Measurements from ENCODE around the gene BLTP1.
"Not testable (repeated sequence)": the region's sequence is repeated elsewhere in the genome, so short reads cannot be mapped to it uniquely, and the experiment has no call there.

Gene BLTP1, protein sequence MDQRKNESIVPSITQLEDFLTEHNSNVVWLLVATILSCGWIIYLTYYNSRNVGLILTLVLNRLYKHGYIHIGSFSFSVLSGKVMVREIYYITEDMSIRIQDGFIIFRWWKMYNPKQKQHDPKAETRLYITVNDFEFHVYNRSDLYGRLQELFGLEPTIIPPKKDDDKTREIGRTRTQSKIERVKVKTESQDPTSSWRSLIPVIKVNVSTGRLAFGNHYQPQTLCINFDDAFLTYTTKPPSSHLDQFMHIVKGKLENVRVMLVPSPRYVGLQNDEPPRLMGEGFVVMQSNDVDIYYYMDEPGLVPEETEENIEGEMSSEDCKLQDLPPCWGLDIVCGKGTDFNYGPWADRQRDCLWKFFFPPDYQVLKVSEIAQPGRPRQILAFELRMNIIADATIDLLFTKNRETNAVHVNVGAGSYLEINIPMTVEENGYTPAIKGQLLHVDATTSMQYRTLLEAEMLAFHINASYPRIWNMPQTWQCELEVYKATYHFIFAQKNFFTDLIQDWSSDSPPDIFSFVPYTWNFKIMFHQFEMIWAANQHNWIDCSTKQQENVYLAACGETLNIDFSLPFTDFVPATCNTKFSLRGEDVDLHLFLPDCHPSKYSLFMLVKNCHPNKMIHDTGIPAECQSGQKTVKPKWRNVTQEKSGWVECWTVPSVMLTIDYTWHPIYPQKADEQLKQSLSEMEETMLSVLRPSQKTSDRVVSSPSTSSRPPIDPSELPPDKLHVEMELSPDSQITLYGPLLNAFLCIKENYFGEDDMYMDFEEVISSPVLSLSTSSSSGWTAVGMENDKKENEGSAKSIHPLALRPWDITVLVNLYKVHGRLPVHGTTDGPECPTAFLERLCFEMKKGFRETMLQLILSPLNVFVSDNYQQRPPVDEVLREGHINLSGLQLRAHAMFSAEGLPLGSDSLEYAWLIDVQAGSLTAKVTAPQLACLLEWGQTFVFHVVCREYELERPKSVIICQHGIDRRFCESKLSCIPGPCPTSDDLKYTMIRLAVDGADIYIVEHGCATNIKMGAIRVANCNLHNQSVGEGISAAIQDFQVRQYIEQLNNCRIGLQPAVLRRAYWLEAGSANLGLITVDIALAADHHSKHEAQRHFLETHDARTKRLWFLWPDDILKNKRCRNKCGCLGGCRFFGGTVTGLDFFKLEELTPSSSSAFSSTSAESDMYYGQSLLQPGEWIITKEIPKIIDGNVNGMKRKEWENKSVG (N-terminal part only)

GRCh38 chr4:122151982-122152710 lies at the start of gene BLTP1:
TSS of gene BLTP1 (plus strand) at chr4:122152331. CDS start at chr4:122170648, 18,317 bp downstream.
- no peak for FAIRE-seq

- FAIRE-seq, result no peak
Measured at GRCh38 chr4:122104184-122104583, 47.9 kb upstream of the BLTP1 start.

DNA sequence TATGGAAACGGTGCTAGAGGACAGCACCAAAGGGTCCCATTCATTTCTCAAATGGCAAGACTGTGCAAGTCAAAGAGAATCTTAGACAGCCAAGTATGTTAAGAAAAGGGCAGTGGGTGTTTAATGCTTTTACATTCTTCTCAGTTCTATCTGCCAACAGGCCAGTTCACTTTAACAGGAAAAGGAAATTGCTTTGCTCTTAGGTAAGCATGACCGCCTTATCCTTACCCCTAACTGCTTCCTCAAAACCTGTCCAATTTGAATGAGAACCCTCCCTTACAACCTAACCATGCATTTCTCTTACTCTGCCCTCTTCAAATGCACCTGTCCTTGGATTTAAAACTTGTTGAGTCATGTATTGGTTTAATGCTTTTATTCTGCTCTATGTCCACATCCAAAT lies 44.5 kb upstream of the BLTP1 start:
- FAIRE-seq, result no peak

DNA sequence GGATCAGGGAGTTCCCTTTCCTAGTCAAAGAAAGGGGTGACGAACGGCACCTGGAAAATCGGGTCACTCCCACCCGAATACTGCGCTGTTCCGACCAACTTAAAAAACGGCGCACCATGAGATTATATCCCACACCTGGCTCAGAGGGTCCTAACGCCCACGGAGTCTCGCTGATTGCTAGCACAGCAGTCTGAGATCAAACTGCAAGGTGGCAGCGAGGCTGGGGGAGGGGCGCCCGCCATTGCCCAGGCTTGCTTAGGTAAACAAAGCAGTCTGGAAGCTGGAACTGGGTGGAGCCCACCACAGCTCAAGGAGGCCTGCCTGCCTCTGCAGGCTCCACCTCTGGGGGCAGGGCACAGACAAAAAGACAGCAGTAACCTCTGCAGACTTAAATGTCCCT lies 41.8 kb upstream of the BLTP1 start:
- FAIRE-seq, result not testable (repeated sequence)

DNA sequence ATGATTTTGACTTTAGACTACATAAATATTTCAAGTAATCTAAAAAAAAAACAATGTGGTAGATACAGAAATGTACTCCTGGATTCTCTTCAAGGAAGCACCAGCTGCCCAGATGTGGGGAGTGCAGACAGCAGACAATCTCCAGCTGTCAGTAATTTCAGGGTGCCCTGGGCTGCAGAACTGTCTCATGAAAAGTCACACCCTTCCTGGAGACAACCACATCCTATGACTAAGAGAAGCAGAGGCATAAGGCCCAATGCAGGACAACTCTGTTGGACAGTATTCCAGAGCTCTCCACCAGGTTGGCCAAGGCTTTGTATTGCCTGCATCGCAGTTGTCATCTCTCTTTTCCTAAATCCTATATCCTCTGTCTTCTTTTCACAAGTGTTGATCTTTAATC lies 34.4 kb upstream of the BLTP1 start:
- FAIRE-seq, result no peak

DNA sequence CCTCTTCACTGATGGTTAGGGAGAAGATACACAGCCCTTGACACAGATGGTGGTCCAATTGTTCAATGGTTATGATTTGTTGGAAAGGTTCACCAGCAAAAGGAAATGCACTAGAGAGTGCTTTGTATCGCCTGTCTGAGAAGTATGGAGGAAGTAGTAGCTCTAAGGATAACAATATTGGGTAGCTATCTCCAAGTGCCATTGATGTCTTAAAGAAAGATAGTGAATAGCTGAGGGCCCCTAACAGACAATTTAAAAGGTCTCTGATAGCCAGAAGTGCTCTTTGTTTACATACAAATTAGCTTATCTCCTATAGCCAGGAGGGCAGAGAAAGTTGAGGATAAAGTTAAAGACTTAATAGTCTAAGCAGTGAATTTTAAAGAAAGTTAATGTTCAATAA lies 33.9 kb upstream of the BLTP1 start:
- FAIRE-seq, result no peak

- no peak for FAIRE-seq
Measured at GRCh38 chr4:122119739-122120138, 32.4 kb upstream of the BLTP1 start.

DNA sequence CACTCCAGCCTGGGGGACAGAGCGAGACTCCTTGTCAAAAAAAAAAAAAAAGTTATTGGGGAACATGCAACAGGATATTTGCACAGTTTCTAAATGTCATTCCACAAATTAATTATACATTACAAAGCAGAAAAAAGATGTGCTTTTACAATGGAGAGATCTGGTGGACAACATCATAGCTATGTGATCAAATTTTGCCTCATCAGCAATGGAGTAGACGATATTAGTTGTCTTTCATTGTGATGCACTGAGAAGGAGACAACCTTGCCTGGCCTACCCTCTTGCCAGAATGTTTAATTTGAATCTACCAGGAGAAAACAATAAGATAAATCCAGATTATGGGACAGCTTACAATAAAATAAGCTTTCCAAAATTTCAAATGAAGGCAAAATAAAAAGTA lies 30.5 kb upstream of the BLTP1 start:
- FAIRE-seq, result no peak

DNA sequence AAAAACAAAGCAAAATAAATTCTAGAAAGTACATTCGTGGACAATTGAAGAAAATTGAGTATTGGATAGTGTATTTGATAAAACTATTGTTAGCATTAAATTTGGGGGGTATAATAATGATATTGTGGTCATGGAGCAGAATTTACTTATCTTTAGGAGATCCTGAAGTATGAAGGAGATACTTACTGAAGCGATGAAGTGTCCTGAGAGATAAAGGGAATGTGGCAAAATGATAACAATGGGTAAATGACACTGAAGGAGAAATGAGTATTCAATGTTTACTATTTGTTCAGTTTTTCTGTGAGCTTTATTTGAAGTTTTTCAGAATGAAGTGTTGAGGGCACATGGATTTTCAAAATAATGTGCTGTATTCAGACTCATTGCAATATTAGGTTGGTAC lies 30.0 kb upstream of the BLTP1 start:
- no peak for FAIRE-seq

DNA sequence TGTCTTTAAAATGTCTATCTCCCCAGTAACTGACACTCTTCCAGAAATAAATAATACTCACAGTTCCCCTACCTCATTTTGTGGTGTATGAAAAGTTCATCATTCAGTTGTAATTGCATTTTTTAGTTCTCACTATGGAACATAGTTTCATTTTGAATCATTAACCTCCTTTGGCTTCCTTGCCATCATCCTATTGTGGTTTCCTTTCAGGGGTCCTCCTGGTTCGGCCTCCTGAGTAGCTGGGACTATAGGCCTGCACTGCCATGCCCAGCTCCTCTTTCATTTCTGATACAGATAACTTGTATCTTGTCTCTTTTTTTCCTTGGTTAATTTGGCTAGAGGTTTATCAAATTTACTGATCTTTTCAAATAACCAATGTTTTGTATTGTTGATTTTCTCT lies 23.1 kb upstream of the BLTP1 start:
- FAIRE-seq, result no peak

- FAIRE-seq, result no peak
Measured at GRCh38 chr4:122131562-122132157, 20.5 kb upstream of the BLTP1 start.

DNA sequence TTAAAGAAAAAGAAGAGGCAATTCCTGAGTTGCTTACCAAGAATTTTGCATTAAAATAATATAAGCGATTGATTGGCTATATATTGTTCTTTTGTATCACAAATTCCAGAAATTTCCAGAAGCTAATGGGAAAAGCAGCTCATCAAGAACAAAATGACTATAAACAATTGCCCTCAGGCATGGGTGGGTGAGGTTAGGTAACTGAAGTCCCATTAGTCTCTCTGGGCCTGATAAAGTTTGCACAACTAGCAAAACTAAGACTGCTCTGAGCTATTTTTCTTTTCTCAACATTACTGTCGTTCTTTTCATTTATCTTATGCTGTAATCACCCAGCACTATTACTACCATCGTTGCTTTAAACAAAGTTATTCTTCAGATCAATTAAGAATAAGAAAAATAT lies 19.2 kb upstream of the BLTP1 start:
- FAIRE-seq, result no peak

DNA sequence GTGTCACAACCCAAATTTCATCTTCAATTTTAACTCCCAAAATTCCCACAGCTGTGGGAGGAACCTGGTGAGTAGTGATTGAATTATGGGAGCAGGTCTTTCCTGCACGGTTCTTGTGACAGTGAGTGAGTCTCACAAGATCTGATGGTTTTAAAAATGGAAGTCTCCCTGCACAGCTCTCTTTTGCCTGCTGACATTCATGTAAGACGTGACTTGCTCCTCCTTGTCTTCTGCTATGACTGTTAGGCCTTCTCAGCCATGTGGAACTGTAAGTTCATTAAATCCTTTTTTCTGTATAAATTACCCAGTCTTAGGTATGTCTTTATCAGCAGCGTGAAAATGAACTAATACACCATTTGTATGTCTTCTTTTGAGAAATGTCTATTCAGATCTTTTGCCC lies 13.0 kb upstream of the BLTP1 start:
- no peak for FAIRE-seq

DNA sequence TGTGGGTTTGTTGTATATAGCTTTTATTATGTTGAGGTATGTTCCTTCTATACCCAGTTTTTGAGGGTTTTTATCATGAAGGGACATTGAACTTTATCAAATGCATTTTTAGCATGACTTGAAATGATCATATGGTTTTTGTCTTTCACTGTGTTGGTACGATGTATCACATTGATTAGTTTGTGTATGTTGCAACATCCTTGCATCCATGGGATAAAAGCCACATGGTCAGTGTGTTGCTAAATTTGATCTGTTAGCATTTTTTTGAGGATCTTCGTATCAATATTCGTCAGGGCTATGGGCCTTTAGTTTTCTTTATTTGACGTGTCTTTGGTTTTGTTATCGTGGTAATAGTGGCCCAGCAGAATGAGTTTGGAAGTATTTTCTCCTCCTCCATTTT lies 11.3 kb upstream of the BLTP1 start:
- no peak for FAIRE-seq

- no peak for FAIRE-seq
Measured at GRCh38 chr4:122142687-122143086, 9.4 kb upstream of the BLTP1 start.

- no peak for FAIRE-seq
Measured at GRCh38 chr4:122146652-122147051, 5.5 kb upstream of the BLTP1 start.

DNA sequence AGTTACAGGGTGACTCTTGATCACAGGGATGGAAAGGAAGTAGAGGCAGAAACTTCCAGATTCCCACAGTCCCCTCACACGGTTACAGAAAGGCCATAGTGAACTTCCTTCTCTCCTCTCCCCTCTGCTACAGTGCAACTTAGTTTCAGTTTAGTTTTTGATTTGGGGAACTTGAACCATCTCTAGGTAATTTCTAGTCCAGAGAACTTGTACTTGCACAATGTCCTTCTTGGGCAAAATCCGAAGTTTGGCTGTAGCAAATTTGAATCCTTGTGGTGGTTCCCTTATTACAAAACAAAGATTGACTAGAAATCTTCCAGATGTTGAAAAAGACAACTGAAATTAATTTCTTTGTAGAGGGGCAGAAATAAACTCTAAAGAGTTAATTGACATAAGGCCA lies 1.2 kb upstream of the BLTP1 start:
- no peak for FAIRE-seq

- no peak for FAIRE-seq
Measured at GRCh38 chr4:122152711-122153226, 638 bp downstream of the BLTP1 start.

GRCh38 chr4:122156819-122157218 lies 4.7 kb downstream of the BLTP1 start:
- no peak for FAIRE-seq

GRCh38 chr4:122163301-122163700 lies 11.2 kb downstream of the BLTP1 start:
- no peak for FAIRE-seq

DNA sequence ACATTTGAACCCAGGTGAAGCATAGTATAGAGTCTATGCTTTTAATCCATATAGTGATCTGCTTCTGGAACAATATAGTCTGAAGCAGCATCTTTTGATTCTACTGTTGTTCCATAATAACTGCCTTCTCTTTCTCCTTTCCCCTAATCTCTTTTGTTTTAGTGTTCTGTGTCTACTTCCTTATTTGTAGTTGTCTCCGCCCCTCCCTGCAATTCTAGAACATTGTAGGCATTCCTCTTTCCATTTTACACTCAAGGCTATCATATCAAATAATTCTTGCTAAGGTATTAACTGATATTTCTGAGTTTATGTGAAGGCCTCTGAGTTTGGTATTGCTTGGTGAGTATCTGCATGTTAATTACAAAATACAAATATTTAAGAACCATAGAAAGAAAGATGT lies 11.6 kb downstream of the BLTP1 start:
- FAIRE-seq, result no peak

DNA sequence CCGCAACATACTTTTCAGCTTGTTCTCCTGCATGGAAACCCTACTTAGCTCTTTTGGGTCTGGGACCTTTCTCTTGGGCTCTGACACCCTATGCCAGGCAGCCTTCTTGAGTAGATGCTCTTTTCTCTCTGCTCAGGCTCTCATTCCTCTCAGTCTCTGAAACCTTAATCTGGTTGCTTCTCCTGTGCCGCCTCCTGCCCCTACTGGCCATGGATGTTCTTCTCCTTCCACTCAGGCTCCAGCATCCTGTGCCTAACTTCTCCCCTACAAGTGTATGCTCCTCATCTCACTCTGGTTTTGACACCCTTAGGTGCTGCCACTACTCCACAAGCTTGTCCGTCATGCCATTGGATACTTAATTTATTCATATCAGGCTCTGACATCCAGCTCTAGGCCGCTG lies 15.2 kb downstream of the BLTP1 start:
- FAIRE-seq, result no peak
